GM12865 (cell line): Measurements from ENCODE around the gene FMC1.

ENCODE experiments used
- DNase-seq: peaks from one replicate; pipeline ENCODE4 v3.0.0; 2010; ENCODE audit warnings: low read depth
- H3K4me3 ChIP-seq: 2 replicates; pipeline ENCODE4 v1.5.1; 2011; ENCODE audit warnings: mild to moderate bottlenecking, low read depth, low read length, control low read depth
- CTCF ChIP-seq: IDR thresholded peaks from 2 replicates; pipeline ENCODE4 v1.5.1; 2011; ENCODE audit warnings: low read length, control low read depth, low read depth, inconsistent platforms; ENCODE audit not compliant: insufficient read depth; ENCODE audit errors: missing control alignments

The FMC1 gene

DNA sequence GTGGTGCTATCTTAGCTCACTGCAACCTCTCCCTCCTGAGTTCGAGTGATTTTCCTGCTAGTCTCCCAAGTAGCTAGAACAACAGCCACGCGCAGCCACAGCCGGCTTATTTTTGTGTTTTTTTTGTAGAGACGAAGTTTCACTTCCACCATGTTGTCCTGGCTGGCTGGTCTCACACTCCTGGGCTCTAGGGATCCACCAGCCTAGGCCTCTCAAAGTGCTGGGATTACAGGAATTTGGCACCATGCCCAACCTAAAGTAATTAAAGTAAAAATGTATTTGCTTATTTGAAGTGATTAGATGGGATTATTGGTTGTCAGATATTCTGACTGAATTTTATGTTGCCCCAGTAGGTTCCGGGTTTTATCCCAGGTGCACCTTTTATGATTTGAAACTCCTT is 41.3 kb downstream of the FMC1 start:
- H3K4me3 ChIP-seq, result no peak overlapping the region
- TF ChIP-seq CTCF, result no peak
- no peak for DNase-seq

- no peak overlapping the region for H3K4me3 ChIP-seq
- no peak for DNase-seq
- TF ChIP-seq CTCF, result no peak
Measured at GRCh38 chr7:139384611-139385010, 43.5 kb downstream of the FMC1 start.

- DNase-seq, result no peak
- no peak overlapping the region for H3K4me3 ChIP-seq
- no peak for TF ChIP-seq CTCF
Measured at GRCh38 chr7:139387594-139387993, 46.5 kb downstream of the FMC1 start.

DNA sequence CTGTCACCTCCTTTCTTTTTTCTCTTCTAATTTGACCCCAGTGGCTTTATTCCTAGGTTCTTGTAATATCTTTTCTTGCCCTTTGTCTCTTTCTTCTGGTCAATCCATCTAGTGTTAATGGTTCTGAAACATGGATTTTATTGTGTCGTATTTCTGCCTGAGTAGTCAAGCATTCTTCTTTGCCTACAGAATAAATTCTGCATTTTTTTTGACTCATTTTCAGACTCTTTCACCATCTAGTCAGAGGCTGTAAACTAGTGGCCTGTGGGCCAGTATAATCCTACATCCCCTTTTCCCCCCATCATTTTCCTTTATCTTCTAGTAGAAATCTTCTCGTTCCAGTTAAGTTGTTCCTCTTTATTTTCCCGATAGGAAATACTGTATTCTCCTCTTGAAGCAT is 48.0 kb downstream of the FMC1 start:
- DNase-seq, result no peak
- no peak overlapping the region for H3K4me3 ChIP-seq
- no peak for TF ChIP-seq CTCF

- no peak for DNase-seq
- no peak overlapping the region for H3K4me3 ChIP-seq
- no peak for TF ChIP-seq CTCF
Measured at GRCh38 chr7:139389774-139390173, 48.6 kb downstream of the FMC1 start.

DNA sequence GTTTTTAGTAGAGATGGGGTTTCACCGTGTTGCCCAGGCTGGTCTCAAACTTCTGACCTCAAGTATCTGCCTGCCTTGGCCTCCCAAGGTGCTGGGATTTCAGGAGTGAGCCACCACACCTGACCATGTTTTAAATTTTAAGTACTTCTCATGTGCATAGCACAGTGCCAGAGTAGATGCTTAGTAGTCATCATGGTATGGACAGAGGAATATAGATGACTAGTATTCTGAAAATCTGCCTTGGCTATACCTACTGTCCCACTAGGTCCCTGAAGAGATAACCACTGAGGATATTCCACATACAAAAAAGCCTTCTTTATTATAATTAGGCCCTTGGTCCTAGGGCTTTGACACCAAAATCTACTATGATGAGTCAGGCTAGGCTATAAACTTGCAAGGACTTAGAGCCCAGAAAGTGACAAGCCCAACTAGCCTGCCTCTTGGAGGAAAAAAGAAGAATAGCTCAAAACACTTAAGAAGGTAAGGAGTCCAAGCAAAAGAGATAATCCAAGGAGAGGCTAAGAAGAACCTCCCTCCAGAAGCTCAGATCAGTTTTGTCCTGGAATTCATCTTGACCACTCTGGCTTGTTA is 52.6 kb downstream of the FMC1 start:
- TF ChIP-seq CTCF, result no peak
- DNase-seq, result no peak
- no peak overlapping the region for H3K4me3 ChIP-seq

- no peak for DNase-seq
- no peak overlapping the region for H3K4me3 ChIP-seq
- no peak for TF ChIP-seq CTCF
Measured at GRCh38 chr7:139394540-139394939, 53.4 kb downstream of the FMC1 start.
